ENCODE results near the gene CLNK.
"Not testable (repeated sequence)": the region's sequence is repeated elsewhere in the genome, so short reads cannot be mapped to it uniquely, and the experiment has no call there.

The CLNK gene

GRCh38 chr4:10606483-10607155, 77.9 kb downstream of the CLNK start:
- no peak for DNase-seq

GRCh38 chr4:10605746-10606482, 78.7 kb downstream of the CLNK start:
- no peak for DNase-seq

GRCh38 chr4:10605031-10605430, 79.5 kb downstream of the CLNK start:
- DNase-seq, result no peak

GRCh38 chr4:10599574-10599973, 85.0 kb downstream of the CLNK start:
- DNase-seq, result no peak

- DNase-seq, result no peak
Observed at GRCh38 chr4:10598829-10599228, 85.7 kb downstream of the CLNK start.

- no peak for DNase-seq
Observed at GRCh38 chr4:10596586-10597290, 87.8 kb downstream of the CLNK start.

- no peak for DNase-seq
Observed at GRCh38 chr4:10593130-10593529, 91.4 kb downstream of the CLNK start.

GRCh38 chr4:10590896-10591295, 93.7 kb downstream of the CLNK start:
- DNase-seq, result no peak

- no peak for DNase-seq
Observed at GRCh38 chr4:10589799-10590198, 94.8 kb downstream of the CLNK start.

- DNase-seq, result no peak
Observed at GRCh38 chr4:10589321-10589720, 95.2 kb downstream of the CLNK start.

GRCh38 chr4:10587697-10588096, 96.9 kb downstream of the CLNK start:
- no peak for DNase-seq

GRCh38 chr4:10587296-10587695, 97.3 kb downstream of the CLNK start:
- DNase-seq, result no peak

GRCh38 chr4:10584042-10584441, 100.5 kb downstream of the CLNK start:
- no peak for DNase-seq

- no peak for DNase-seq
Observed at GRCh38 chr4:10582951-10583350, 101.6 kb downstream of the CLNK start.

- no peak for DNase-seq
Observed at GRCh38 chr4:10582059-10582686, 102.4 kb downstream of the CLNK start.

GRCh38 chr4:10581022-10581421, 103.5 kb downstream of the CLNK start:
- DNase-seq, result no peak

GRCh38 chr4:10579648-10580047, 104.9 kb downstream of the CLNK start:
- no peak for DNase-seq

GRCh38 chr4:10577508-10578426, 106.8 kb downstream of the CLNK start:
- no peak for DNase-seq

- DNase-seq, result no peak
Observed at GRCh38 chr4:10577018-10577417, 107.5 kb downstream of the CLNK start.

GRCh38 chr4:10576236-10576635, 108.3 kb downstream of the CLNK start:
- no peak for DNase-seq

GRCh38 chr4:10575414-10575813, 109.2 kb downstream of the CLNK start:
- DNase-seq, result no peak

GRCh38 chr4:10574553-10574952, 110.0 kb downstream of the CLNK start:
- DNase-seq, result not testable (repeated sequence)

All from activated T-cell treated with anti-CD3 and anti-CD28 coated beads, Interleukin-2, amount 50 U/mL, for 1 hour (primary cell).